OCI-LY1 (cell line): ENCODE results near the gene NMRK1.

ENCODE experiments used
- EZH2 ChIP-seq: fragments of 200-600 bp; sonication (generic), shearing (Covaris generic); IDR thresholded peaks from 2 replicates; pipeline ENCODE4 v1.8.0; 2017; ENCODE audit warnings: borderline replicate concordance, mixed run types, mild to moderate bottlenecking, antibody characterized with exemption, low read length, moderate library complexity, mixed read lengths
- TF ChIP-seq, protein P1 (sequence below): fragments of 200-600 bp; sonication (generic), shearing (Covaris generic); IDR thresholded peaks from 2 replicates; pipeline ENCODE4 v1.5.1; 2017; ENCODE audit warnings: mild to moderate bottlenecking, antibody characterized with exemption, low read length, moderate library complexity, mixed read lengths

DNA sequence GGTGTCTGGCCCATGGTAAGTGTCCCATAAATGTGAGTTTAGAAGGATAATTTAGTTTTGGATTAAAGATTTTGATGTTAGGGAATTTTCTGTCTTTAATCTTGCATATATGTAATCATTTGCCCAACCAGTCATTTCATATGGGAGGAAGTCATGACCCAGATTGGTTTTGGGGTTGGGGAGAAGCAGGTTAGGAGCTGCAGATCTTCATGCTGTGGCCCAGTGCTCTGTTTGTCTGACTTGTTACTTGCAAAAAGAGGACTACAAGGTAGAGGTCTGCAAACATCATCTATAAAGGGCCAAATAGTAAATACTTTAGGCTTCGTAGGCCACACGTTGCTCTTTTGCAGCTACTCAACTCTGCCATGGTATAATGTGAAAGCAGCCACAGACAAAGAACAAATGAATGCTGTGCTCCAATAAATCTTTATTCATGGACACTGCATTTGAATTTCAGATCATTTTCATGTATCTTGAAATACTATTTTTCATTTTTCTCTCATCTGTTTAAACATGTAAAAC lies 17.1 kb upstream of the NMRK1 start:
- TF ChIP-seq, protein P1, sequence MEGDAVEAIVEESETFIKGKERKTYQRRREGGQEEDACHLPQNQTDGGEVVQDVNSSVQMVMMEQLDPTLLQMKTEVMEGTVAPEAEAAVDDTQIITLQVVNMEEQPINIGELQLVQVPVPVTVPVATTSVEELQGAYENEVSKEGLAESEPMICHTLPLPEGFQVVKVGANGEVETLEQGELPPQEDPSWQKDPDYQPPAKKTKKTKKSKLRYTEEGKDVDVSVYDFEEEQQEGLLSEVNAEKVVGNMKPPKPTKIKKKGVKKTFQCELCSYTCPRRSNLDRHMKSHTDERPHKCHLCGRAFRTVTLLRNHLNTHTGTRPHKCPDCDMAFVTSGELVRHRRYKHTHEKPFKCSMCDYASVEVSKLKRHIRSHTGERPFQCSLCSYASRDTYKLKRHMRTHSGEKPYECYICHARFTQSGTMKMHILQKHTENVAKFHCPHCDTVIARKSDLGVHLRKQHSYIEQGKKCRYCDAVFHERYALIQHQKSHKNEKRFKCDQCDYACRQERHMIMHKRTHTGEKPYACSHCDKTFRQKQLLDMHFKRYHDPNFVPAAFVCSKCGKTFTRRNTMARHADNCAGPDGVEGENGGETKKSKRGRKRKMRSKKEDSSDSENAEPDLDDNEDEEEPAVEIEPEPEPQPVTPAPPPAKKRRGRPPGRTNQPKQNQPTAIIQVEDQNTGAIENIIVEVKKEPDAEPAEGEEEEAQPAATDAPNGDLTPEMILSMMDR = no peak
- no peak for TF ChIP-seq EZH2
